B cell (primary cell): Measurements from ENCODE around the gene GADD45A. TPM values are rescaled to one million over a fixed set of nuclear protein-coding genes. Genes with fewer than 3 reads are reported as not detected.

Experiments
- ATAC-seq: fragments of 200-7000 bp; cut with Tn5 transposase; one replicate; pipeline ENCODE4 v1.10.0; 2021; ENCODE audit warnings: low read depth, mild to moderate bottlenecking, moderate number of reproducible peaks, moderate library complexity
- CTCF ChIA-PET: fragments of 350-600 bp; sonication (Branson Sonifier 250); formaldehyde crosslinking; loops from one replicate; lab custom pipeline; 2021; ENCODE audit warnings: antibody characterized with exemption, inconsistent platforms; lab: Charles Lee
- POLR2A ChIA-PET: fragments of 350-600 bp; sonication (Branson Sonifier 250); formaldehyde crosslinking; loops from one replicate; lab custom pipeline; 2021; ENCODE audit warnings: antibody characterized with exemption; lab: Charles Lee
- DNase-seq: peaks from one replicate; pipeline ENCODE4 v3.0.0; 2013
- H2AFZ ChIP-seq: 2 replicates; pipeline ENCODE4 v1.6.1; 2012; ENCODE audit warnings: mild to moderate bottlenecking, low read depth, low read length; ENCODE audit not compliant: insufficient read depth, poor library complexity, severe bottlenecking
- H3K27ac ChIP-seq, 2 donors: 1 replicate in 1 of 2; 2 replicates in 1 of 2; pipeline ENCODE4 v1.5.1; 2012 to 2013; ENCODE audit warnings: low read length in 2 of 2, mild to moderate bottlenecking in 2 of 2, moderate library complexity in 1 of 2
- H3K27me3 ChIP-seq, 4 experiments: fragments of 200-600 bp in 1 of 4; sonication (generic) in 1 of 4; replicated peaks in 1 of 4; 1 replicate in 2 of 4; 2 replicates in 2 of 4; pipeline versions ENCODE4 v1.6.1 to v1.7.0; 2013 to 2016; ENCODE audit warnings: low read length in 3 of 4, mild to moderate bottlenecking in 2 of 4, mixed read lengths in 1 of 4, moderate library complexity in 1 of 4; ENCODE audit not compliant: insufficient read depth in 4 of 4, control insufficient read depth in 3 of 4; ENCODE audit errors: control extremely low read depth in 1 of 4
- H3K36me3 ChIP-seq, 2 experiments: replicated peaks in 1 of 2; 1 replicate in 1 of 2; 2 replicates in 1 of 2; pipeline versions ENCODE4 v1.6.1 to v1.7.1; 2013; ENCODE audit warnings: low read length in 1 of 2; ENCODE audit not compliant: insufficient read depth in 2 of 2, control insufficient read depth in 1 of 2; ENCODE audit errors: control extremely low read depth in 1 of 2, extremely low read depth in 1 of 2
- H3K4me1 ChIP-seq, 2 donors: fragments of 200-600 bp in 1 of 2; sonication (generic) in 1 of 2; 1 replicate in 1 of 2; 2 replicates in 1 of 2; pipeline versions ENCODE4 v1.5.1 to v1.6.1; 2013 to 2017; ENCODE audit warnings: low read length in 2 of 2; ENCODE audit not compliant: control insufficient read depth in 2 of 2, insufficient read depth in 2 of 2
- H3K4me2 ChIP-seq: replicated peaks from 2 replicates; pipeline ENCODE3; 2012; ENCODE audit warnings: mild to moderate bottlenecking, low read depth, low read length; ENCODE audit not compliant: poor library complexity, severe bottlenecking
- H3K4me3 ChIP-seq, 5 experiments: fragments of 200-600 bp in 1 of 5; sonication (generic) in 1 of 5; 1 replicate in 3 of 5; 2 replicates in 2 of 5; pipeline versions ENCODE4 v1.5.1 to v1.7.0; 2011 to 2016; ENCODE audit warnings: low read length in 4 of 5, mild to moderate bottlenecking in 4 of 5, low read depth in 2 of 5, control low read depth in 1 of 5, moderate library complexity in 1 of 5; ENCODE audit not compliant: insufficient read depth in 1 of 5; ENCODE audit errors: control extremely low read depth in 1 of 5, extremely low read depth in 1 of 5
- H3K79me2 ChIP-seq: fragments of 200-600 bp; sonication (generic); one replicate; pipeline ENCODE4 v1.6.0; 2016; ENCODE audit warnings: low read length; ENCODE audit not compliant: control insufficient read depth, insufficient read depth
- H3K9ac ChIP-seq: fragments of 200-600 bp; sonication (generic); 2 replicates; pipeline ENCODE4 v1.6.1; 2017; ENCODE audit warnings: mild to moderate bottlenecking, low read length, moderate library complexity
- H3K9me3 ChIP-seq, 3 donors: one replicate each; pipeline versions ENCODE4 v1.6.1 to v1.7.1; 2013; ENCODE audit warnings: low read length in 2 of 3; ENCODE audit not compliant: control insufficient read depth in 2 of 3, insufficient read depth in 1 of 3; ENCODE audit errors: control extremely low read depth in 1 of 3
- H4K20me1 ChIP-seq: 2 replicates; pipeline ENCODE4 v1.6.0; 2012; ENCODE audit warnings: mild to moderate bottlenecking, low read length; ENCODE audit not compliant: insufficient read depth, control insufficient read depth, poor library complexity, severe bottlenecking
- H3K27ac Mint-ChIP-seq: one replicate; pipeline ENCODE4 v1.8.0; 2021; ENCODE audit warnings: mixed read lengths
- H3K27me3 Mint-ChIP-seq: one replicate; pipeline ENCODE4 v1.8.0; 2021; ENCODE audit warnings: mixed read lengths
- H3K4me1 Mint-ChIP-seq: one replicate; pipeline ENCODE4 v1.8.0; 2021; ENCODE audit warnings: mixed read lengths
- H3K4me3 Mint-ChIP-seq: one replicate; pipeline ENCODE4 v1.8.0; 2021; ENCODE audit warnings: mixed read lengths
- H3K9me3 Mint-ChIP-seq: one replicate; pipeline ENCODE4 v1.8.0; 2022; ENCODE audit warnings: mixed read lengths; ENCODE audit not compliant: insufficient read depth
- CTCF ChIP-seq: fragments of 200-600 bp; IDR thresholded peaks from one replicate; pipeline ENCODE4 v1.8.0; 2022; ENCODE audit warnings: antibody characterized with exemption, mild to moderate bottlenecking
- EZH2 ChIP-seq: IDR thresholded peaks from 2 replicates; pipeline ENCODE4 v1.6.1; 2012; ENCODE audit warnings: borderline replicate concordance, low read depth, mild to moderate bottlenecking, moderate library complexity, low read length; ENCODE audit not compliant: insufficient read depth, poor library complexity, severe bottlenecking
- WGBS: methylation state at CpG from one replicate; pipeline ENCODE4 v1.1.5; 2013; ENCODE audit warnings: missing lambda C conversion rate; ENCODE audit not compliant: insufficient coverage; 5-methylcytosine and 5-hydroxymethylcytosine counted together
- intact Hi-C: fragments of 100-400 bp; cut with micrococcal nuclease; formaldehyde crosslinking; loops from one replicate; pipeline ENCODE4 v1.10.0; 2022
- polyA plus RNA-seq: library from polyadenylated mRNA; depleted of rRNA; stranded (reverse); fragments of >200 nt; gene quantifications from 2 replicates; pipeline ENCODE4 v1.2.3, GENCODE V29; 2012
- total RNA-seq, 2 donors: library from RNA; stranded (reverse); fragments of 120-200 nt in 1 of 2; gene quantifications; 1 replicate in 1 of 2; 2 replicates in 1 of 2; pipeline versions ENCODE4 v1.2.3 to v1.2.4, GENCODE V29; 2013 to 2022

The GADD45A gene
- total and polyA plus RNA-seq, 2 donors (not counting 1 experiment from before 2014, with no cell fraction given): 11.6 to 21.1 TPM

GRCh38 chr1:67719329-67720196 lies 34.6 kb downstream of the GADD45A start:
- intact Hi-C loops: no loop called here
- no peaks in the 10 kb centered on the region for H3K4me1 ChIP-seq
- Mint-ChIP-seq H3K4me3 (no peak overlapping the region), H3K4me1 (no peaks in the 10 kb centered on the region), H3K9me3 (no peaks in the 10 kb centered on the region), H3K27ac (no peak overlapping the region), H3K27me3 (no peaks in the 10 kb centered on the region)
- no peaks in the 10 kb centered on the region for H3K36me3 ChIP-seq
- CTCF ChIA-PET: interaction anchor here (1.3 kb wide), 1 partner anchor 41 kb away, joined by 3 read pairs; no protein-coding TSS in a partner anchor
- POLR2A ChIA-PET: no interaction called here
- H3K9me3 ChIP-seq: no peaks in the 10 kb centered on the region
- H3K4me2 ChIP-seq: no peak overlapping the region
- 35% methylated on average over 4 of the region's 6 CpGs for WGBS
- peaks cover 0 to 7% (median 0%) of the 10 kb centered on the region in 4 experiments for H3K27me3 ChIP-seq
- ATAC-seq: no peak
- H3K79me2 ChIP-seq: no peaks in the 10 kb centered on the region
- no peak for DNase-seq
- no peak overlapping the region for H3K9ac ChIP-seq
- no peak for TF ChIP-seq CTCF
- no peak for TF ChIP-seq EZH2
- H2AFZ ChIP-seq: no peak overlapping the region
- no peak overlapping the region for H3K4me3 ChIP-seq
- H4K20me1 ChIP-seq: no peaks in the 10 kb centered on the region
- H3K27ac ChIP-seq: no peak overlapping the region

GRCh38 chr1:67721112-67721511 lies 36.1 kb downstream of the GADD45A start:
- H3K4me3 ChIP-seq: no peak overlapping the region
- Mint-ChIP-seq H3K4me3 (no peak overlapping the region), H3K9me3 (no peaks in the 10 kb centered on the region), H3K4me1 (no peaks in the 10 kb centered on the region), H3K27ac (no peak overlapping the region), H3K27me3 (no peaks in the 10 kb centered on the region)
- no peak overlapping the region for H3K27ac ChIP-seq
- CTCF ChIA-PET: interaction anchor here (0.6 kb wide), 1 partner anchor 11 kb away, joined by 3 read pairs; no protein-coding TSS in a partner anchor
- no peak overlapping the region for H2AFZ ChIP-seq
- H3K9ac ChIP-seq: no peak overlapping the region
- H3K9me3 ChIP-seq: no peaks in the 10 kb centered on the region
- H3K36me3 ChIP-seq: no peaks in the 10 kb centered on the region
- TF ChIP-seq EZH2 (no peak), CTCF (no peak)
- no peaks in the 10 kb centered on the region for H3K79me2 ChIP-seq
- H3K27me3 ChIP-seq: peaks cover 0 to 7% (median 0%) of the 10 kb centered on the region in 4 experiments
- no peak overlapping the region for H3K4me2 ChIP-seq
- intact Hi-C loops: no loop called here
- H4K20me1 ChIP-seq: no peaks in the 10 kb centered on the region
- DNase-seq: no peak
- POLR2A ChIA-PET: no interaction called here
- 75% methylated on average over 1 of the region's 4 CpGs for WGBS
- ATAC-seq: no peak
- H3K4me1 ChIP-seq: no peaks in the 10 kb centered on the region
